ENCODE measurements around the gene CDH20. TPM values are rescaled to one million over a fixed set of nuclear protein-coding genes. Genes with fewer than 3 reads are reported as not detected.

Gene CDH20
- total RNA-seq, 1 experiment from 2014 or later, result not detected

- 0 out of 2 replicates have a peak, but pooled peaks cover 3% of the 10 kb centered on the region for H3K27me3 ChIP-seq (ENCODE audit: low read length)
- no peak overlapping the region for H3K27ac ChIP-seq (ENCODE audit: low read length)
- no peaks in the 10 kb centered on the region for H3K4me1 ChIP-seq (ENCODE audit: low read length)
- no peak overlapping the region for H3K4me2 ChIP-seq (ENCODE audit: low read depth, low read length, poor library complexity, severe bottlenecking)
- no peaks in the 10 kb centered on the region for H3K9me2 ChIP-seq (replicated peaks; ENCODE audit: insufficient read depth, low read length)
- no peak overlapping the region for H3K9ac ChIP-seq (ENCODE audit: low read length)
- no peaks in the 10 kb centered on the region for H3K9me3 ChIP-seq (ENCODE audit: low read length)
- no peaks in the 10 kb centered on the region for H4K20me1 ChIP-seq (ENCODE audit: insufficient read depth, low read depth, low read length)
- H3K36me3 ChIP-seq (ENCODE audit: insufficient read depth, low read length), result no peaks in the 10 kb centered on the region
- H2AFZ ChIP-seq (ENCODE audit: low read length), result no peak overlapping the region
- DNase-seq, result no peak
- no peak overlapping the region for H3K4me3 ChIP-seq (ENCODE audit: low read length)
- no peaks in the 10 kb centered on the region for H3K79me2 ChIP-seq (ENCODE audit: low read length)
These were observed 54.8 kb downstream of the CDH20 start for GRCh38 chr18:61388010-61388409.

- Histone ChIP-seq H3K4me1 (ENCODE audit: low read length) (no peaks in the 10 kb centered on the region), H3K9me3 (ENCODE audit: low read length) (no peaks in the 10 kb centered on the region), H3K4me3 (ENCODE audit: low read length) (no peak overlapping the region), H3K4me2 (ENCODE audit: low read depth, low read length, poor library complexity, severe bottlenecking) (no peak overlapping the region), H3K9me2 (replicated peaks; ENCODE audit: insufficient read depth, low read length) (no peaks in the 10 kb centered on the region), H3K27ac (ENCODE audit: low read length) (no peak overlapping the region), H3K79me2 (ENCODE audit: low read length) (no peaks in the 10 kb centered on the region), H2AFZ (ENCODE audit: low read length) (no peak overlapping the region), H4K20me1 (ENCODE audit: insufficient read depth, low read depth, low read length) (no peaks in the 10 kb centered on the region), H3K36me3 (ENCODE audit: insufficient read depth, low read length) (no peaks in the 10 kb centered on the region), H3K9ac (ENCODE audit: low read length) (no peak overlapping the region), H3K27me3 (ENCODE audit: low read length) (no peaks in the 10 kb centered on the region)
- DNase-seq, result no peak
These were observed 61.8 kb downstream of the CDH20 start for GRCh38 chr18:61394983-61395382.

GRCh38 chr18:61397222-61397621, 64.0 kb downstream of the CDH20 start:
- H3K79me2 ChIP-seq (ENCODE audit: low read length), result no peaks in the 10 kb centered on the region
- H3K27ac ChIP-seq (ENCODE audit: low read length), result no peak overlapping the region
- H3K9ac ChIP-seq (ENCODE audit: low read length), result no peak overlapping the region
- H3K4me2 ChIP-seq (ENCODE audit: low read depth, low read length, poor library complexity, severe bottlenecking), result no peak overlapping the region
- no peaks in the 10 kb centered on the region for H3K36me3 ChIP-seq (ENCODE audit: insufficient read depth, low read length)
- no peaks in the 10 kb centered on the region for H3K4me1 ChIP-seq (ENCODE audit: low read length)
- H3K27me3 ChIP-seq (ENCODE audit: low read length), result no peaks in the 10 kb centered on the region
- DNase-seq, result no peak
- H2AFZ ChIP-seq (ENCODE audit: low read length), result no peak overlapping the region
- H3K9me2 ChIP-seq (replicated peaks; ENCODE audit: insufficient read depth, low read length), result 0 out of 2 replicates have a peak, but pooled peaks cover 3% of the 10 kb centered on the region
- H3K9me3 ChIP-seq (ENCODE audit: low read length), result no peaks in the 10 kb centered on the region
- H3K4me3 ChIP-seq (ENCODE audit: low read length), result no peak overlapping the region
- H4K20me1 ChIP-seq (ENCODE audit: insufficient read depth, low read depth, low read length), result no peaks in the 10 kb centered on the region

GRCh38 chr18:61398961-61399705, 65.9 kb downstream of the CDH20 start:
- no peak overlapping the region for H3K4me2 ChIP-seq (ENCODE audit: low read depth, low read length, poor library complexity, severe bottlenecking)

GRCh38 chr18:61400016-61400635, 66.9 kb downstream of the CDH20 start:
- DNase-seq, result no peak
- H2AFZ ChIP-seq (ENCODE audit: low read length), result no peak overlapping the region
- no peak overlapping the region for H3K4me3 ChIP-seq (ENCODE audit: low read length)
- 0 out of 2 replicates have a peak, but pooled peaks cover 3% of the 10 kb centered on the region for H3K9me2 ChIP-seq (replicated peaks; ENCODE audit: insufficient read depth, low read length)
- no peaks in the 10 kb centered on the region for H3K27me3 ChIP-seq (ENCODE audit: low read length)
- H3K4me2 ChIP-seq (ENCODE audit: low read depth, low read length, poor library complexity, severe bottlenecking), result no peak overlapping the region
- H3K4me1 ChIP-seq (ENCODE audit: low read length), result no peaks in the 10 kb centered on the region
- H4K20me1 ChIP-seq (ENCODE audit: insufficient read depth, low read depth, low read length), result no peaks in the 10 kb centered on the region
- no peak overlapping the region for H3K9ac ChIP-seq (ENCODE audit: low read length)
- H3K36me3 ChIP-seq (ENCODE audit: insufficient read depth, low read length), result no peaks in the 10 kb centered on the region
- no peak overlapping the region for H3K27ac ChIP-seq (ENCODE audit: low read length)
- H3K9me3 ChIP-seq (ENCODE audit: low read length), result no peaks in the 10 kb centered on the region
- no peaks in the 10 kb centered on the region for H3K79me2 ChIP-seq (ENCODE audit: low read length)

More at GRCh38 chr18:61398961-61399705, 65.9 kb downstream of the CDH20 start:
- Histone ChIP-seq H3K4me1 (ENCODE audit: low read length) (no peaks in the 10 kb centered on the region), H3K9me3 (ENCODE audit: low read length) (no peaks in the 10 kb centered on the region), H3K9ac (ENCODE audit: low read length) (no peak overlapping the region), H3K36me3 (ENCODE audit: insufficient read depth, low read length) (no peaks in the 10 kb centered on the region), H3K27ac (ENCODE audit: low read length) (no peak overlapping the region), H3K9me2 (replicated peaks; ENCODE audit: insufficient read depth, low read length) (0 out of 2 replicates have a peak, but pooled peaks cover 3% of the 10 kb centered on the region), H2AFZ (ENCODE audit: low read length) (no peak overlapping the region), H4K20me1 (ENCODE audit: insufficient read depth, low read depth, low read length) (no peaks in the 10 kb centered on the region), H3K4me3 (ENCODE audit: low read length) (no peak overlapping the region), H3K27me3 (ENCODE audit: low read length) (no peaks in the 10 kb centered on the region), H3K79me2 (ENCODE audit: low read length) (no peaks in the 10 kb centered on the region)
- DNase-seq, result no peak

GRCh38 chr18:61400716-61401115, 67.5 kb downstream of the CDH20 start:
- H3K27ac ChIP-seq (ENCODE audit: low read length), result no peak overlapping the region
- no peak overlapping the region for H2AFZ ChIP-seq (ENCODE audit: low read length)
- H3K9ac ChIP-seq (ENCODE audit: low read length), result no peak overlapping the region
- no peaks in the 10 kb centered on the region for H3K79me2 ChIP-seq (ENCODE audit: low read length)
- no peaks in the 10 kb centered on the region for H3K4me1 ChIP-seq (ENCODE audit: low read length)
- no peak for DNase-seq
- H3K27me3 ChIP-seq (ENCODE audit: low read length), result no peaks in the 10 kb centered on the region
- H3K36me3 ChIP-seq (ENCODE audit: insufficient read depth, low read length), result no peaks in the 10 kb centered on the region
- 0 out of 2 replicates have a peak, but pooled peaks cover 3% of the 10 kb centered on the region for H3K9me2 ChIP-seq (replicated peaks; ENCODE audit: insufficient read depth, low read length)
- H3K9me3 ChIP-seq (ENCODE audit: low read length), result no peaks in the 10 kb centered on the region
- H4K20me1 ChIP-seq (ENCODE audit: insufficient read depth, low read depth, low read length), result no peaks in the 10 kb centered on the region
- H3K4me3 ChIP-seq (ENCODE audit: low read length), result no peak overlapping the region
- H3K4me2 ChIP-seq (ENCODE audit: low read depth, low read length, poor library complexity, severe bottlenecking), result no peak overlapping the region

- no peak overlapping the region for H2AFZ ChIP-seq (ENCODE audit: low read length)
- H3K79me2 ChIP-seq (ENCODE audit: low read length), result no peaks in the 10 kb centered on the region
- no peak overlapping the region for H3K4me3 ChIP-seq (ENCODE audit: low read length)
- no peaks in the 10 kb centered on the region for H3K9me3 ChIP-seq (ENCODE audit: low read length)
- H3K9ac ChIP-seq (ENCODE audit: low read length), result no peak overlapping the region
- no peaks in the 10 kb centered on the region for H3K27me3 ChIP-seq (ENCODE audit: low read length)
- no peak overlapping the region for H3K4me2 ChIP-seq (ENCODE audit: low read depth, low read length, poor library complexity, severe bottlenecking)
- no peaks in the 10 kb centered on the region for H4K20me1 ChIP-seq (ENCODE audit: insufficient read depth, low read depth, low read length)
- no peak for DNase-seq
- no peaks in the 10 kb centered on the region for H3K4me1 ChIP-seq (ENCODE audit: low read length)
- H3K36me3 ChIP-seq (ENCODE audit: insufficient read depth, low read length), result no peaks in the 10 kb centered on the region
- 0 out of 2 replicates have a peak, but pooled peaks cover 3% of the 10 kb centered on the region for H3K9me2 ChIP-seq (replicated peaks; ENCODE audit: insufficient read depth, low read length)
- no peak overlapping the region for H3K27ac ChIP-seq (ENCODE audit: low read length)
These were observed 69.5 kb downstream of the CDH20 start for GRCh38 chr18:61402726-61403125.

- Histone ChIP-seq H3K4me2 (ENCODE audit: low read depth, low read length, poor library complexity, severe bottlenecking) (no peak overlapping the region), H3K79me2 (ENCODE audit: low read length) (no peaks in the 10 kb centered on the region), H3K9me3 (ENCODE audit: low read length) (peaks cover 4% of the 10 kb centered on the region; the same call in 1 of the 2 replicates), H3K27ac (ENCODE audit: low read length) (no peak overlapping the region), H4K20me1 (ENCODE audit: insufficient read depth, low read depth, low read length) (no peaks in the 10 kb centered on the region), H3K4me3 (ENCODE audit: low read length) (no peak overlapping the region), H3K4me1 (ENCODE audit: low read length) (no peaks in the 10 kb centered on the region), H3K9me2 (replicated peaks; ENCODE audit: insufficient read depth, low read length) (no peaks in the 10 kb centered on the region), H3K36me3 (ENCODE audit: insufficient read depth, low read length) (no peaks in the 10 kb centered on the region), H2AFZ (ENCODE audit: low read length) (no peak overlapping the region), H3K27me3 (ENCODE audit: low read length) (no peaks in the 10 kb centered on the region), H3K9ac (ENCODE audit: low read length) (no peak overlapping the region)
- DNase-seq, result no peak
These were observed 80.2 kb downstream of the CDH20 start for GRCh38 chr18:61413396-61413795.

Measured in Karpas-422 (cell line).